Medulla oblongata (tissue), 1 donor: ENCODE measurements around the gene CRYBB1.

Experiments
- DNase-seq: peaks from one replicate; pipeline ENCODE4 v3.0.0-alpha.2; 2015; ENCODE audit errors: extremely low spot score

The CRYBB1 gene

DNA sequence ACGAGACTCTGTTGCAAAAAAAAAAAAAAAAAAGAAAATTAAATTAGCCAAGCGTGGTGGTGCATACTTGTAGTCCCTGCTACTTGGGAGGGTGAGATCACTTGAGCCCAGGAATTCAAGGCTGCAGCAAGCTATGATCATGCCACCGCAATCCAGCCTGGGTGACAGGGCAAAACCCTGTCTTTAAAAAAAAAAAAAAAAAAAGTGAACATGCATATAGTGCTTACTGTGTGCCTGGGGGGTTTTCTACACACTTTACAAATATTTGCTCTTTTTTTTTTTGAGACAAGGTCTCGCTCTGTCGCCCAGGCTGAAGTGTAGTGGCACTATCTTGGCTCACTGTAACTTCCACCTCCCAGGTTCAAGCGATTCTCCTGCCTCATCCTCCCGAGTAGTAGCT, 40.7 kb downstream of the CRYBB1 start:
- no peak for DNase-seq

DNA sequence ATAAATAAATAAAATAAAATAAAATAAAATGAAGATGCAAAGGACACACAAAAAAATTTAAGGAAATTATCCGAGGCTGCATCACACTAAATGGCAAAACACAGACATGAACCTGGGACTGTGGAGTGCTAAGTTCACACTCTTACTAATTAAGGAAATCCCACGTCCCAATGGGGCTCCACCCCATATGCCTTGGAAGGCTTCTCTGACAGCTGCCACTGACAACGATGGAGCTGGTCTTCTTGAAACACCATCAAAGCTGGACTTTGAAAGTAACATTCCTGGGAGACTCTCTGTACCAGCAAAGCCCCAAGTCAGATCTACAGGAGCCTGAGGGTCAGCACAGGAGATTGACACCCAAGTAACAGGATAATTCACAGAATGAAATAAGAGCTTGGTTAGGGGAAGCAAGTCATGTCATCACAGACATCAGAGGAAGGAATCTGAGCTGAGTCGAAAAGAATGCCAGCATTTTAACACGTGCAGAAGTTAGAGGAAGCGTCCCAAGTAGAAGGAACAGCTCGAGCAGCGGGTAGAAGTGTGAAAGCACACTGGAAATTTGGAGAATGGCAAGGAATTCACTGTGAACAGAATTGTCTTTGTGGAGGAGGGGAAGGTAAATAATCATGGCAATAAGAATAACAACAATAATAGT, 41.7 kb downstream of the CRYBB1 start:
- DNase-seq: peak; percentile 63

DNA sequence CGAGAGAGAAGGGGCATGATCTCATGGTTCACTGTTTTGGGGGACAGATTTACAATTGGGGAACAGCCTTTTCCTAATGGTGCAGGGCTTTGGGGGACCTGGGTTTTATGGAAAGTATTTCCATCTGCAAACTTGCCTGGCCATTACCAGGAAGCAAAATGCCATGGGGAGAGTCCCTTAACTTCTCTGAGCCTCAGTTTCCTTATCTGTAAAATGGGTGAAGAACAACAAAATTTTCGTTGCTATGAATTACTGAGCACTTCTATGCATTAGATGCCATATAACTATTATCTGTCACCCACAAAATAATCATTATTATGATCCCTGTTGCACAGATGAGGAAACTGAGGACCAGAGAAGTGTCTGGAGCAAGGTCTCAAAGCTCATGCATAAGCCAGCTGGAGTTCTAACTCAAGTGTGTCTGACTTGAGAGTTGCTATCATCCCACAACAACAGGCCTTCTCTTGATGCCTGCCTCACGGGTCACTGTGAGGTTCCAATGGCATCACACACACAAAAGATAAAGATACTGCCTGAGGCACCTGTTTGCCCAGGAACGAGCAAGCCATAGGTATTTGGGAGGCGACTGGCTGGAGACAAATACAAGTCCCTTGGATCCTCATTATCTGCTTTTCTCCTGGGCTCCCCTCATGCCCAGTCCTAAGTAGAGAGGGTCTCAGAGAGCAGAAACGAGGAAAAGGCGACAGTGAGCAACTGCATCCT, 43.7 kb downstream of the CRYBB1 start:
- DNase-seq: no peak

DNA sequence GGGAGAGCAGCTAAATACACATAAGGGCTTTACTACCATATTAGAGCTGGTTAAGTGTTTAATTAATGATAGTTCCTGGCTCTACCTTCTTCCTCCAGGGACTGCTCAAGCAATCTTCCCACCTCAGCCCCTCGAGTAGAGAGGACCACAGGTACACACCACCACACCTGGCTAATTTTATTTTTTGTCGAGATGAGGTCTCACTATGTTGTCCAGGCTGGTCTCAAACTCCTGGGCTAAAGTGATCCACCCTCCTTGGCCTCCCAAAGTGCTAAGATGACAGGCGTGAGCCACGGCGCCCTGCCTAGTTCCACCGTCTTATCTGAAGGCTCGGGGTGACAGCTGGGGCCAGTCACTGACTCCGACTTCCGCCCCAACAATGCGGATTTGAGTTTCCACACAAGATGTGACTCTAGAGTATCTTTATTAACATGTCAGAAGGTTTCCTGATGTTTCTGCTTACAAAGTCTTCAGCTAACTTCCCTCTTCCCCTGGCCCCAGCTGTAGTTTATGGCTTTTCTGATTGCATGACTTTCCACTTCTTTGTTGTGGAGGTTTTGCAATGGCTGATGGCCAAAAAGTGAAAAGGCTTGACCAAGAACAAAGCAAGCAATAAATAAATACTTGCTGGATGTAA, 44.7 kb downstream of the CRYBB1 start:
- peak; percentile 73 for DNase-seq

DNA sequence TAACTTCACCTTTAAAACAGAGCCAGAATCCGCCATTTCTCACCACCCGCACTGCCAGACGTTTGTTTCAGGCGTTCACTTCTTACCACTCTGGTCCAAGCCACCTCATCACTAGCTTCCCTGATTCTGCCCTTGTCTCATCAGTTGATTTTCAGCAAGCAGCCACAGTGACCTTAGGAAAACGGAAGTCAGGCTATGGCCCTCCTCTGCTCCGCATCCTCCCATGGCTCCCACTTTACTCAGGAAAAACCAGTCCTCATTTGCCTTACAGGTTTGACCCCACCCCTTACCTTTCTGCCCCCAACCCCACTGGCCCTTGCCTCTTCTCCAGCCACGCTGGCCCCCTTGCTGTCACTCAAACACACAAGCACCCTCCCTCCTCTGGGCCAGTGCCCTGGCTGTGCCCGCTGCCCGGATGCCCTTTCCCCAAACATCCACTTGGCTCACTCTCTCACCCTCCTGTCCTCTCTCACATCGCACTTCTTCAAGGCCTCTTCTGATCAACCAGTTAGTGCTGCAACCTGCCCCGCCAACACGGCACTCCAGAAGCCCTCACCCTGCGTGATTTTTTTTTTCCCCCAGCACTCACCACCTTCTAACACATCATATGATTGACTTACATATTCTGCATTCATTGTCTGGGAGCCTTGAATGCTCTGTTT, 46.8 kb downstream of the CRYBB1 start:
- no peak for DNase-seq

DNA sequence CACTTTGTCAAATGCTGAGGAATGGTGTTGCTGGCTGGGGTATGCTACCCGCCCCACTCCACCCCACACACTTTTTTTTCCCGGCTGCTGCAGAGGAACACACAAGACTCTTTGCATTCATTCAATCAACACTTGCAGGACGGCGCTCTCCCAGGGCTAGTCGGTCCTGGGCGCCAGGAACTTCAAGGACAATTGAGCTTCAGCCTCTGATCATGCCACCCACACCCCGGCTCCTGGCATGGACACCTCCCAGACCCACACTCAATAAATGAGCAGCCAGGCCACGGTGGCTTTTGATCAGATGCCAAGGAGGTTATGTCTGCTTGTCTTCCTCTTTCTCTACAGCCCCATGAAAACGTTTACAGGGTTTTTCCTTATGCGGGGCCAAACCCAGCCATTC, 47.7 kb downstream of the CRYBB1 start:
- peak; percentile 26 for DNase-seq

DNA sequence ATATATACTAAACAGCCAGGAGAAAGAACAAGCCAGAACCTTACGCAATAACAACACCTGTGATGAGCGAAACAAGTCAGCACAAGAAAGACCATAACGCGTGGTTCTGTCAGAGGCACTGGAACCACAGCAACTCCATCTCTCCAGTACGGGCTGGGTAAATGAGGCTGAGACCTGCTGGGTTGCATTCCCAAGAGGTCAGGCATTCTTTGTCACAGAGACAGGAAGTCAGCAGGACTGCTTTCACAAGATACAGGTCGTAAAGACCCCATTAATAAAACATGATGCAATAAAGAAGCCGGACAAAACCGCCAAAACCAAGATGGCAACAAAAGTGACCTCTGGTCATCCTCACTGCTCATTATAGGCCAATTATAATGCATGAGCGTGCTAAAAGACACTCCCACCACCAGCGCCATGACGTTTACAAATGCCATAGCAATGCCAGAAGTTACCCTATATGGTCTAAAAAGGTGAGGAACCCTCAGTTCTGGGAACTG, 49.6 kb downstream of the CRYBB1 start:
- no peak for DNase-seq

DNA sequence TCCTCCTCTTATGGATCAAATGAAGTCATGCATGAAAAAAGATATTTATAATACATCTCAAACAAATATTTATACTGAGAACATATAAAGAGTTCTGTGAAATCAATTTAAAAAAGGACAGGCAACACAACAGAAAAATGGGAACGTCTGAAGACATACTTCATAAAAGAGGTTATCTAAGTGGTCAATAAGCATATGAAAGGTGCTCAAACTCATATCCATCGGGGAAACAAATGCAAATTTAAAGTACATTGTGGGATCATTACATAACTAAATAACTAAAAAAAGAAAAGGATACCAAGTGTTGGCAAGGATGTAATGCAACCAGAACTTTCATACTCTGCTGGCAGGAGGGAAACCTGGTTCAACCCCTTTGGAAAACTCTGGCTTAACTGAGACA, 50.2 kb downstream of the CRYBB1 start:
- DNase-seq: no peak

DNA sequence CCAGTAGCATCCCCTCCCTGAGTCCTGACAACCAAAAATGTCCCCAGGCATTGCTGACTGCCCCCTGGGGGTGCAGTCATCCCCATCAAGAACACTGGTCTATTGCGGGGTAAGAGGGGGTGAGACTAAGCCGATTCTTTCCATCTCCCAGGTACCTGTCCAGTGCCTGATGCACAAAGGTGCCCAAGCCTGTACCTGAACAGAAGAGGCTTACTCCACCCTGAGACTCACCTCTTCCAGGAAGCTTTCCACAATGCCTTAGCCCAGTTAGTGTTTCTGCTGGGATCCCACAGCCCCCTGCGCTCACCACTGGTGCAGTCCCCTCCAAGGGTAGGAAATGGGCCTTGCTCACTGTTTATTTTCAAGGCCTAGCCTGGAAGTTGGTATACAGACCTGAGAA, 50.8 kb downstream of the CRYBB1 start:
- DNase-seq: no peak

DNA sequence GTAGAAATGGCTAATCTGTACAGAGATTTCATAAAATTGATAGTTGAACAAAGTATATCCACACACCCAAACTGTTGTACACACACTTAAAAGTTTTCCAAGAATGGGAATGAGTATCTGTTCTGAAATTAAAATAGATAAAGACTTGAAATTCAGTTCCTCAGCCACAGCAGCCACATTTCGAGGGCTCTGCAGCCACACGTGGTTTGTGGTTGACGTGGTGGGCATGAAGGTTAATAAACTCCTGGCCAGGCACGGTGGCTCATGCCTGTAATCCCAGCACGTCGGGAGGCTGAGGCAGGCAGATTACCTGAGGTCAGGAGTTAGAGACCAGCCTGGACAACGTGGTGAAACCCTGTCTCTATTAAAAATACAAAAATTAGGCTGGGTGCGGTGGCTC, 51.9 kb downstream of the CRYBB1 start:
- no peak for DNase-seq

DNA sequence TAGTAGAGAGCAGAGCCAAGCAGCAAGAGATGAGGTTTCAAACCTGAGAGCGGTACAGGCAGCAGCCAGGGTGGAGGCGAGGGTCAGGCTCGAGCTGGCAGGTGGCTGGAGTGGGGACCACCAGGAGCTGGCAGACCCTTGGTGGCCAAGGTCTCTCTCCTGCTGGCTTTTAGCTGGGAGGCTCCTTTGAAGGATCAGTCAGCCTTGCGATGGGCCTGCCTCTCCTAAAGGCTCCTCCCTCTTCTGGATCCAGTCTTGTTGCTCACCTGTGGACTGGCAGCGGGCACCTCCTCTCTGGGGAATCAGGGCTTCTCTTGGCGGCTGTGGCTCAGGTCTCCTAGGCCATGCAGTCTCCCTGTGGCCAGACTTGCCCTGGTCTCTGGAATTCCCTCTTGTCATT, 52.6 kb downstream of the CRYBB1 start:
- no peak for DNase-seq

DNA sequence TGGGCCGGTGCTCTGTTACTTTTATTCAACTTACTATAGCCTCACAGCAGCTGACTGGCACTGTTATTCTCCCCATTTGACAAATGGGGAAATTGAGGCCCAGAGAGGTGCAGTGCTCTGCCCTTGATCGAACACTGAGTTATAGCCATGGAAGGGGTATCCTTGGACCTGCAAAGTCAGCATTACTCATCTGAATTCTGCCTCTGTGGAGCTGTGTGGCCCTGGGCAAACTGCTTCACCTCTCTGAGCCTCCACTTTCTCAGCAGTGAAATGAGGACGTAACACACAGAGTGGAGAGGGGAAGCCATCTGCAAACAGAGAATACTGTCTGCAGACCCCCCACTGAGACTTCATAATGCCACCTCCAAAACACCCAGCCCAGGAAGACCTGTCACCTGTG, 53.2 kb downstream of the CRYBB1 start:
- DNase-seq: no peak

DNA sequence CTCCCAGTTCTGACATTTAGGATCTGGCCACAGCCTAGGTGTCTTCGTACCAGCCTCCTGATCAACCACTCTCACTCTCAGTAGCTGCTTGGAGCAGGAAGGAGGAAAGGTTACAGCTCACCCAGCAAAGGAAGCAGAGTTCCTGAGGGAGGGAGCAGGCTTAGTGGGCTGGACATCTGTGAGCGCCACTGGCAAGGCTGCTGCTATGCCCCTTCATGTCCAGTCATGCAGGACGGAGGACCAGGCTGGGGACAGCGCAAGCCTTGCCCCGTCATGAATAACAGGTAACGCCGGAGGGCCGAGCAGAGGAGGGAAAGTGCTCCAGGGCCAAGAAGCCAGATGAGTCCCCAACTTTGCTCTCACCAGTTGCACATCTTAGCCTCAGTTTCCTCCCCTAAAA, 53.6 kb downstream of the CRYBB1 start:
- no peak for DNase-seq

DNA sequence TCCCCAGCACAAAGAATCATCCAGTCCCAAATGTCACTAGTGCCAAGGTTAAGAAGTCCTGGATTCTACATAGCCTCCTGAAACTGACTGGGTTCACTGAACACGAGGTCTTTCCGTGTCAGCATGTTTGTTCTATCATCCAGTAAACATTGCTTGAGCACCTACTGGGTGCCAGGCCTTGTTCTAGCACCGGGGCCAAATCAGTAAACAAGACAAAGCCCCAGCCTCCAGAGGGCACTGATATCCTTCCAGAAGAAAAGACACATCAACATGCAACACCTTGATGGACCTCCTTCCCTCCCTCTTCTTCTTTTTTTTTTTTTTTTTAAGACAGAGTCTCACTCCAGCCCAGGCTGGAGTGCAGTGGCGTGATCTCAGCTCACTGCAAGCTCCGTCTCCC, 54.8 kb downstream of the CRYBB1 start:
- no peak for DNase-seq

DNA sequence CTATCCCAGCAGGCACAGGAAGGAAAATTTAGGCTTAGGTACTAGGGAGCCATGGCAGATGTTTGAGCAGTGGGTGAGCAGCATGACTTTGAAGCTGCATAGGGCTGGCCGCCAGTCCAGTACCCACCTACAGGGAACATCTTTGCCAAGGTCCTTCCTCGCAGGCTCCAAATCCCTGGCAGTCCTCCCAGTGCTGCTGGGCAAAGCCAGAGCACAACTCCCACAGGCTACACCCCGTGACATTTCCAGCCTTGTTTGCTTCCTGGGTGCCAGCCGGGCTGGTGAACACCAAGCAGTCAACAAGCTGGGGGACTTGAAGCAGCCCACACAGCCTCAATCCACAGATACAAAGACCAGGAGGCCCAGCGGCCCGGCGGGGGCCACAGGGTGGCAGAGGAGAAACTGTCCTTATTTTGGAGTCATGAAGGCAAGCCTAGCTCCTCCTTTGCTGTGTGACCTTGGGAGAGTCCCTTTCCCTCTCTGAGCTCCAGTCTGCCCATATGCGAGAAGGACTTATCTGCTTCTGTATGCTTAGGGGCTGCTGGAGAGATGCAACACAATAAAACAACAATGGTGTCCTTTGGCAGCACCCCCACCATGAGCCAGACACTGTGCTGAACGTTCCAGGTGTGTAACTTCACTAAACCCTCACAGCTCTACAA, 55.9 kb downstream of the CRYBB1 start:
- peak; percentile 61 for DNase-seq

DNA sequence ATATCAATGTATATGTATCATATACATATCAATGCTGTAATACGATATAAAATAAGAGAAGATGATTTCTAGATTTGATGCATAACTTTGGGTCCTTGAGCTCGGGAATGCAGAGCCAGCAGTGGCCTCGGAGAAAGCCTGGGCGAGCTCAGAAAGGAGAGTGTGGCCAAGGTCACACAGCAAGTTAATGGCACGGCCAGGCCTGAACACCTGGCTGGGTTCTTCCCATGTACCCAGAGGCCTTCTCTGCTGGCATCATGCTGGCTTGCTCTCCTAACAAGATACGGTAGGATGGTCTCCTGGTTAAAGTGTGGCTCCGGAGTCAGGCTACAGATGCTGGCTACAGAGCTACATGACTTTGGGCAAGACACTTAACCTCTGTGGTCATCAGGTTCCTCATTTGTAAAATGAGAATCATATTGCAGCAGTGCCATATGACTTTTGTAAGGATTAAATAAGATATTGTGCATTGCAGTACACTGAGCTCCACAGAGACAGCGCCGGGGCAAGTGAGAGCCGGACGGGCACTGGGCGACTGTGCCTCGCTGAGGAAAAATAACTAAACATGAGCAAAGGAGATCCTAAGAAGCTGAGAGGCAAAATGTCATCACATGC, 57.8 kb downstream of the CRYBB1 start:
- DNase-seq: no peak

DNA sequence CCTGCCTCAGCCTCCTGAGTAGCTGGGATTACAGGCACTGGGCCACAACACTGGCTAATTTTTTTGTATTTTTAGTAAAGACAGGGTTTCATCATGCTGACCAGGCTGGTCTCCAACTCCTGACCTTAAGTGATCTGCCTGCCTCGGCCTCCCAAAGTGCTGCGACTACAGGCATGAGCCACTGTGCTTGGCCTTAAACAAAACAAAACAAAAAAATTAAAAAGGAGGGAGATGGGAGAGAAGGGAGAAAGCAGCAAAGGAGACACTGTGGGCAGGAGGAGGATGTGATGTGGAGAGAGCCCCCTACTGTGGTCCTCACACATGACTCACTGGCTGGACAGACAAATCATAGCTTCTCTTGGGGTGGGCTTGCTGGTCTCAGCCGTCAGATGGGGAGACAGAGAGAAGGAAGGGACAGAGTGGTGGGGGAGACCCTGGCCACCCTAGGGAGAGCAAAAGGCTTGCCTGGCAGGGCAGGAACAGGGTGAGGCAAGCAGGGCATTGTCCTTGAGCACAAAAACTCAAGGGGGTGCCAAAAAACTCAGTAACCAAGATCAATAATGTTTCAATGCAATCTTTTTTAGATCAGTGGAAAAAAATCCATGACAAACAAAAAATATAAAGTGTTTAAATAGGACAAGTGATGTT, 59.5 kb downstream of the CRYBB1 start:
- no peak for DNase-seq

DNA sequence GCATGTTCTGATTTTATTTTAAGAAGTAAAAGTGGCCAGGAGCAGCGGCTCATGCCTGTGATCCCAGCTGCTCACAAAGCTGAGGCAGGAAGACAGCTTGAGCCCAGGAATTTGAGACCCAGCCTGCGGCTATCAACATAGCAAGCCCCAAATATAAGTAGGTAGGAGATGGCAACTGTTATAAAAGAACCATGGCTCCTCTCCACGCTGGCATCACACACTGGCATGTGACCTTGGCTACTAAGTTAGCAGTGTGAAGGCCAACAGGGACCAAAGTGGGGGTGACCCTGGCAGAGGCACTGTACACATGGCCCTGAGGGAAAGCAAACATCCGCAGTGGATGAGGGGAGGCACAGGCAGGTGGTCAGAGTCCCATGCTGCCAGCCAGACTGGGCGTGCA, 60.9 kb downstream of the CRYBB1 start:
- DNase-seq: no peak

DNA sequence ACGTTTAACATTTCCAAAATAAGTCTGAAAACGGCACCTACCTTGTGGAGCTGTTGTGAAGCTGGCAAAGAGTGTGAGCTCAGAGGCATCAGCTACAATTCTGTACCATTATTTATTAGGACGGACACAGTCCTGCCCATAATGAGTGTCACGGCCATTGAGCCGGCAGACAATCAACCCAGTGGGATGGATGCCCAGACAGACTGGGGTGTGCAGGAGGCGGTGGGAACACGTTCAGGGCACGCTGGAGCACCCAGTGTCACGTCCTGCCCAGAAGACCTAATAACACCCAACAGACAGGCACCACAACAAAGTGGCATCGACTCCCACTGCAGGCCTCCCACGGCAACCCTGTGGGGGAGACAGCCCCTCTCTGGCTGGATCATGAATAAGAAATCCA, 62.3 kb downstream of the CRYBB1 start:
- no peak for DNase-seq

DNA sequence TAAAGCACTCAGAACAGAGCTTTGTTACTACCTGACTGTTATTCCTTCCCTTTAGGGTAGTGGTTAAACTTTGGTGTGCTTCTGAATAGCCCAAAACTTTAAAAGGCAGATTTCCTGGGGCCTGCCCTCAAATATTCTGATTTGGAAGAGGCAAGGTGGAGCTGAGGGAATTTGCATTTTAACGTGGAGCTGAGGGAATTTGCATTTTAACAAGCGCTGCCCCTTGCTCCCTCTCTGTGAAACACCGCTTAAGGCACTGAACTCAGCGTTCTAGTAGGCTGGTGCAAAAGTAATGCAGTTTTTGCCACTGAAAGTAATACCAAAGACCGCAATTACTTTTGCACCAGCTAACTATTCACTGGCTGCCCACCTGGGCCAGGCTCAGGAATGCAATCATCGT, 62.9 kb downstream of the CRYBB1 start:
- no peak for DNase-seq
